GM21526 (cell line): ENCODE results near the gene DUSP18.
"Not testable (repeated sequence)": the region's sequence is repeated elsewhere in the genome, so short reads cannot be mapped to it uniquely, and the experiment has no call there.

Experiments used
- ATAC-seq: cut with Tn5 transposase; IDR thresholded peaks from one replicate; pipeline ENCODE4 v1.9.1; 2021; ENCODE audit warnings: moderate library complexity; ENCODE audit not compliant: unreplicated experiment, low FRiP score

The DUSP18 gene

DNA sequence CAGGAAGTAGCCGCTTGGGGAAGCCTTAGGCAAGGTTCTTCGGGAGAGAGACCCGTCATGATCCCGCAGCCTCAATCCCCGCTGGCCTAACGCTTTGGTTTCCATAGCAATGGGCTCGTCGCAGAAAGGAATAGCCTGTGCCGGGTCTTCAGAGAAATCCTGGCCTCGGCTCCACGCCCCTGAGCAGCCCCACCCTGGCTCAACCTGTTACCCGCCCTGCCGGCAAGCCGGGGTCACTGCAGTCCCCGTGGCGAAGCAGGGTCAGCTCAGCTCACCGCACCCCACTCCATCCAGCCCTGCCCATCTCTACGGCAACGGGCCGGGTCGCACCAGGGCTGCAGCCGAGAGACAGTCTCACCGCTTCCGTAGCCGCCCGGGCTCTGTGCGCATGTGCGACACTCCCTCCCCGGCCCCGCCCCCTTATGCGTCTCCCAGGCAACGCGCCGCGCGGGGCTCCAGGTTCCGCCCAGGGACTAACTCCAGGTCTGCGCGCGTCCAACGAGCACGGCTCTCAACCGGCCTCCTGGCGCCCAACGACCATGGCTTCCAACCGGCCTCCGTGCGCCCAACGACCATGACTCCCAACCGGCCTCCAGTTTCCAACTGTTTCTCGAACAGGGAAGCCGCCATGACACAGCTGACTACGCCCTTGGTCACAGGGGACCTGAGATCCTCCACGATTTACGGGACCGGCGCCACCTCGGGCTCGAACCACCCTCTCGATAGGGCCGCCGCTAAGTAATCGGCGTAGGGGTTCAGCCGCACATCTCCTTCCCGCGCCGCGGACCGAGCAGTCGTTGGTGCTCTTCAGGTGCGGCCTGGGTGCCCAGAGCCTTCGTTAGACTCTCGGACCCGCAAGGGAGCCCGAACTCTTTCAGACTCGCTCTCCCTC lies at the start of gene DUSP18:
DUSP18 (minus strand) TSS at position 382 of the 892 bp plus-strand sequence. CDS start 3,872 bp downstream, outside the sequence.
- ATAC-seq: peak; percentile 82

GRCh38 chr22:30714062-30714461 lies 46.4 kb upstream of the DUSP18 start:
- ATAC-seq: no peak

- no peak for ATAC-seq
These were observed 44.4 kb upstream of the DUSP18 start for GRCh38 chr22:30712094-30712493.

- ATAC-seq: not testable (repeated sequence)
These were observed 42.3 kb upstream of the DUSP18 start for GRCh38 chr22:30709980-30710379.

GRCh38 chr22:30705710-30706651 lies 38.3 kb upstream of the DUSP18 start:
- no peak for ATAC-seq

DNA sequence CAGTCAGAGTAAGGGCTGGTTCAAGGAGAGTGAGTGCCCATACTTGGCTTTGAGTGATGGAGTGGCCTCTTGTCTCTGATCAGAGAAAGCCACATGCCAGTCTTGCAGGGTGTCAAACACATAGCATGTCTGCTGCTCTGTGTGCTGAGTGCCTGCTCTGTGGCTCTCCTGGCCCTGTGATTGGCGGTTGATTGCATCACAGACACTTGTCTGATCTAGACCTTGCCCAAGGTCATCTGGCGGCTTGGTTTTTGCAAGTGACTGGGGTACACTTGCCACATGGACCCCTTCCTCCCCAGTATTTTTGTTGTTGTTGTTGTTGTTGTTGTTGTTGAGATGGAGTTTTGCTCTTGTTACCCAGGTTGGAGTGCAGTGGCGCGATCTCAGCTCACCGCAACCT lies 37.3 kb upstream of the DUSP18 start:
- no peak for ATAC-seq

DNA sequence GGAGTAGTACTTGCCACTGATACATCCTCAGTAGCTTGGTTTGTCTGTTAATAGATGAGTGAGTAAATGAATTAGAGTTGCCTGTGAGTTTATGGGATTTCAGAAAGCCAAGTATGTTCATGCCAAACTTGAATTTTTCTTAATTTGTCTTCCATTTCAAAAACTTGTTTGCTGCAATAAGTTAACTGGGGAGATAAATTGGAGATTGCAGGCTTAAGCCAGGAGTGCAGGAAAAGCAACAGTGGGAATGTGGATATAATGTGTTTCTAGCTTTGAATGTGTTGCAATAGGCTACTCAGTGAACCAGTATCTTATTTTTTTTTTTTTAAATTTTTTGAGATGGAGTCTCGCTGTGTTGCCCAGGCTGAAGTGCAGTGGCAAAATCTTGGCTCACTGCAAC lies 35.2 kb upstream of the DUSP18 start:
- ATAC-seq: no peak

- ATAC-seq: no peak
These were observed 34.2 kb upstream of the DUSP18 start for GRCh38 chr22:30701872-30702271.

DNA sequence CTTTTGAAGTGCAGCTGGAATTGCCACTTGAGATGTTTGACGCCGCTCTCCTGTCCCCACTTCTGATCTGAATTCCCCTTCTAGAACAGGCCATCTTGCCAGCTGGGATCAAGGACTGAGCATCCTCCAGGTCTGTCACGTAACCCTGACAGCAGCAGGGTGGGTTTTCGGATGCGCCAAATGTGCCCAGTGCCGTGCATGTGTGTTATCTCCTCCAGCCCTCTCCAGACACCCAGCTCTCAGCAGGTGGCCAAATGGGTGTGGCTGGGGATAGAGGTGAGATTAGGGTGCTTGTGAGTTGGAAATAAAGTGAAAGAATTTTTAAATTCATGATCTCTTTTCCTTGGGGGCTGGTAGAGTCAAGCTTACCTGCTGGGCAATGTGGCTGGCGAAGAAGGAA lies 30.3 kb upstream of the DUSP18 start:
- ATAC-seq: no peak

DNA sequence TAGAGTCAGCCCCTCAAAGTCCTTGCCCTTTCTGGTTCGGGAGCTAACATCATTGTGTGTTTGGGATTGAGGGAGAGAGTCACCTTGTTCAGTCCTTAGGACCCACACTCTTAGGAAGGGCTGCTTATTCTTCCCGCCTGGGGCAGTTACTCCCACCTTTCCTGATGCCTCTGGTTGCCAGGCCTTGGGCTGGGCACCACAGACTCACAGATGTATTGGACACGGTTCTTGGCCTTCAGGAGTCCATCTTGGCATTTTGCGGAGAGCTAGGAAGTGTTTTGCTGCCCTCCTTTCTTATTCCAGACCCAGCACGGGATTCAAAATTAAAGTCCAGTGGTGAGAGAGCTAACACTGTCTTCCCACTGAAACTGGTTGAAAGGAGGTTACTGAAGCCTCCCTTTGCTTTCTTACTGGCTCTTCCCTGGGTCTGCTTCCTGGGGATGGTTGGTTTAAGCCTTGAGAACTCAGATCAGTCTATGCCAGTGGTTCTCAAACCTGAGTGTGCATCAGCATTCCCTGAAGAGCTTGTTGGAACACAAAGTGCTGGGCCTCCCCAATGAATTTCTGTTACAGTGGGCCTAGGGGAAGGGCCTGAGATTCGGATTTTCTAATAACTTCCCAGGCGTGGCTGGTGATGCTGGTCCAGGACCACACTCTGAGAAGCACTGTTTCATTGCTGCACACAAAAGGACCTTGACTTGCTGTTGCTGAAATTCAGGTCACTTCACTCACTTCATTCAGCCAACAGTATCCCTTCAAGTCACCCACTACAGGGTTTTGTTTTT lies 28.4 kb upstream of the DUSP18 start:
- ATAC-seq: no peak

DNA sequence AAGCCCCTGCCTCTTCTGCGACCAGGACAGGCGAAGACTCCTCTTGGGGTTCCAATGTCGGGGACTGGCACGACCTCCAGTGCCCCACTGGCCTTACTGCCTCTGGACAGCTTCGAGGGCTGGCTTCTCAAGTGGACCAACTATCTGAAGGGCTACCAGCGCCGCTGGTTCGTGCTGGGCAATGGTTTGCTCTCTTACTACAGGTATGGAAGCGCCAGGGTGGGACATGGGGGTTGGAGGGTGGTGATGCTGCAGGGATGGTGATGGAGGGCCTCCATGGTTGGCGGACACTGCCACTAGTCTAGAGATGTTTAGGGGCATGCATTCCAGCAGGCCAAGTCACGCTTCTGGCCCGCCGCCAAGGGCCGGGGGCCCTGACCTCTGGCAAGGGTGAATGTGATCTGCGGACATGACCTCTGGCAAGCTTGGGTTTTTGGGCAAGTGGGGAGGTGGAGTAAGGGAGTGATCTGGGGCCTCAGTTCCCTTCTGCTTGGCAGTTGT lies 27.7 kb upstream of the DUSP18 start:
- ATAC-seq: no peak

GRCh38 chr22:30694640-30695350 lies 27.1 kb upstream of the DUSP18 start, which contains the start of gene OSBP2:
TSS of gene OSBP2 (plus strand) at chr22:30694874. CDS start at chr22:30694910, 36 bp downstream.
- ATAC-seq: no peak

- ATAC-seq: no peak
These were observed 26.5 kb upstream of the DUSP18 start for GRCh38 chr22:30694171-30694639.

GRCh38 chr22:30691204-30691603 lies 23.5 kb upstream of the DUSP18 start:
- no peak for ATAC-seq

DNA sequence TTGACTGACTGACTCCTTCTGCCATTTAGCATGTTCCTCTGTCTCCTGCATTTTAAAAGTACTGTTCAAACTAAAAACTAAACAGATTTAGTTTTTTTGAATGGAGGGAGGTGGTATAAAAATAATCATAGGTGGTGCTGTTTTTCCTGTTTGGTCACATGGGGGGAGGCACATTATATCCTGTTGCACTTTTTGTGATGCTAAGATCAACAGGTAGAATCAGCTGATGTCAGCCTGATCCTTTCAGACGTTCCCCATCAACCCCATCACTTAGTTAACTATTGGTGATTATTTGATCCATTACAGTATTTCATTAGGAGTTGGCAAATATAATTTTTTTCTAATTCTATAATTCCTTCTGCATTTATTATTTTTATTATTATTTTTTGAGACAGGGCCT lies 21.9 kb upstream of the DUSP18 start:
- no peak for ATAC-seq

DNA sequence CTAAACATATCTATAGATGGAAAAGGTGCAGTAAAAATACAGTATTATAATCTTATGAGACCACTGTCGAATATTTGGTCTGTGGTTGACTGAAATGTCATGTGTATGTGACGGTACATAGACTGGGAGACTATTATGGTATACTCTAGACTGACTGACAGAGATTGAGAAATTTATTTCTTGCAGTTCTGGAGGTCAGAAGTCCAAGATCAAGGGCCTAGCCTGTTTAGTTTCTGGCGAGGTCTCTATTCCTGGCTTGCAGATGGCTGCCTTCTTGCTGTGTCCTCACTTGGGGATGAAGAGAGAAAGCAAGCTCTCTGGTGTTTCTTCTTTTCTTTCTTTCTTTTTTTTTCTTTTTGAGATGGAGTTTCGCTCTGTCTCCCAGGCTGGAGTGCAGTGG lies 19.7 kb upstream of the DUSP18 start:
- no peak for ATAC-seq

DNA sequence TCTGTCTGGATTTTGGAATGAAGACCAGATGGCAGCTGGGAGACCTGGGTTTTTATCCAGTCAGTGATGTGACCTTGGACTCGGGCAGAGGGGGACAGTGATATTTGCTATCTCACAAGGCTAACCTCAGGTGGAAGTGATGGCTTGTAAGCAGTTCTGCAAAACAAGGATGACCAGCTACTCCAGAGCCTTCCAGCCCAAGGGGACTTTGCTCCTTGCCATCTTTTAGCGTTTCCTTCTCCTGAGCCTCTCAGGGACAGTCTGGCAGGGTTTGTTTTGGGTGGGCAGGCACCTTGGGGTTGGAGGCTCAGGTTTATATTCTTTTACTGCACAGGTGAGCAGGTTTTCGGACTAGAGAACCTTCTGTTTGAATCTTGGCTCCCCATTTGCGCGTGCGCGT lies 17.5 kb upstream of the DUSP18 start:
- no peak for ATAC-seq

DNA sequence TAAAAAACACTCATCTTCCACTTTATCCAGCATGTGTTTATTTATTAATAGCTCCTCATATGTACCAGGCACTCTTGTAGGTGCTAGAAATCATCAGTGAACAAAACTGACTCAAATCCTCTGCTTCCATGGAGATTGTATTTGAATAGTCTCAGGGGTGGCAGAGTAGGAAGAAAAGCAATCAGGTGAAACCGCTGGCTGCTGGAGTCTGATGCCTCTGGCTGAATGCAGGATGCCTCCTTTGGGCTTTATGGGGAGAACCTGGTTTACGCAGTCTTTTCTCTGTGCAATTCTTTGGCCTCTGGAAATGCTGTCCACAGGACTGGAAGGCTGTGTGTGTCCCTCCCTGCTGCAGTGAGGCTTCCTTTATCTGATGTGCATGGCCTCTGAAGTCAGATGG lies 14.2 kb upstream of the DUSP18 start:
- no peak for ATAC-seq

- ATAC-seq: no peak
These were observed 13.5 kb upstream of the DUSP18 start for GRCh38 chr22:30680991-30681770.
